Measurements from ENCODE around the gene FAF1. TPM values are rescaled to one million over a fixed set of nuclear protein-coding genes. Genes with fewer than 3 reads are reported as not detected.

The FAF1 gene
- total and polyA plus RNA-seq, 9 of the 15 experiments (the other 6 are each of a cell fraction or from before 2014, with no cell fraction given) = 48.7 to 225 (median 118) TPM

- in situ Hi-C loops (cut with MboI) (no loop called here), intact Hi-C loops (cut with micrococcal nuclease) (no loop called here)
- H3K4me1 ChIP-seq (replicated peaks in 1 of 2; ENCODE audit: control insufficient read depth in 2 of 2, insufficient read depth in 2 of 2, low read length in 2 of 2) = peaks cover 0 to 49% of the 10 kb centered on the region in 2 experiments; a peak in 2 of 5 replicates
- H2AFZ ChIP-seq (ENCODE audit: low read depth, low read length) = no peak overlapping the region
- no peaks in the 10 kb centered on the region for H3K36me3 ChIP-seq (ENCODE audit: control insufficient read depth, insufficient read depth, low read length)
- no peak for TF ChIP-seq ZC3H8 (IDR thresholded peaks at IDR 0.05)
- no peak for TF ChIP-seq ZBTB8A (IDR thresholded peaks at IDR 0.05; ENCODE audit: partially characterized antibody)
- H3K27me3 ChIP-seq (ENCODE audit: control insufficient read depth in 2 of 2, insufficient read depth in 2 of 2, low read length in 2 of 2) = peaks cover 78 to 94% of the 10 kb centered on the region in 2 experiments
- ATAC-seq (no peak), DNase-seq (ENCODE audit: extremely low read depth in 1 of 4, low spot score in 3 of 4) (peak in 2 of 4 experiments; percentile 5), FAIRE-seq (no peak)
- BruUV-seq (replicated peaks) = no TSS peak
- no peak overlapping the region for H3K4me2 ChIP-seq (ENCODE audit: insufficient read depth, low read length)
- H3K27ac ChIP-seq (ENCODE audit: extremely low read depth, low read depth, low read length) = no peak overlapping the region
- H3K4me3 ChIP-seq = no peak overlapping the region
- no peaks in the 10 kb centered on the region for H3K9me1 ChIP-seq (ENCODE audit: control insufficient read depth, insufficient read depth, low read length)
- ChIA-PET POLR2A (no interaction called here), CTCF (ENCODE audit: low intra/inter-chr PET ratio) (no interaction called here)
- no peaks in the 10 kb centered on the region for H3K79me2 ChIP-seq (ENCODE audit: control insufficient read depth, insufficient read depth, low read length)
- H4K20me1 ChIP-seq (replicated peaks; ENCODE audit: control insufficient read depth, insufficient read depth, low read length) = no peaks in the 10 kb centered on the region
- WGBS (ENCODE audit: insufficient coverage, low coverage, missing lambda C conversion rate) = 15% methylated on average over 21 of the region's 21 CpGs
- no peaks in the 10 kb centered on the region for H3K9me3 ChIP-seq (replicated peaks; ENCODE audit: control insufficient read depth, insufficient read depth, low read depth, low read length)
- H3K9ac ChIP-seq (ENCODE audit: insufficient read depth in 1 of 2, low read depth in 2 of 2, low read length in 2 of 2) = no peak overlapping the region
Measured at GRCh38 chr1:50419907-50420677, 540.0 kb downstream of the FAF1 start.

- Histone ChIP-seq H4K20me1 (replicated peaks; ENCODE audit: control insufficient read depth, insufficient read depth, low read length) (no peaks in the 10 kb centered on the region), H3K4me2 (ENCODE audit: insufficient read depth, low read length) (no peak overlapping the region), H3K9me3 (replicated peaks; ENCODE audit: control insufficient read depth, insufficient read depth, low read depth, low read length) (no peaks in the 10 kb centered on the region), H3K27ac (ENCODE audit: extremely low read depth, low read depth, low read length) (no peak overlapping the region), H3K4me1 (replicated peaks in 1 of 2; ENCODE audit: control insufficient read depth in 2 of 2, insufficient read depth in 2 of 2, low read length in 2 of 2) (peaks cover 0 to 45% of the 10 kb centered on the region in 2 experiments; a peak in 1 of 5 replicates), H3K9me1 (ENCODE audit: control insufficient read depth, insufficient read depth, low read length) (no peaks in the 10 kb centered on the region), H3K9ac (ENCODE audit: insufficient read depth in 1 of 2, low read depth in 2 of 2, low read length in 2 of 2) (no peak overlapping the region), H3K79me2 (ENCODE audit: control insufficient read depth, insufficient read depth, low read length) (no peaks in the 10 kb centered on the region), H3K36me3 (ENCODE audit: control insufficient read depth, insufficient read depth, low read length) (no peaks in the 10 kb centered on the region), H3K27me3 (ENCODE audit: control insufficient read depth in 2 of 2, insufficient read depth in 2 of 2, low read length in 2 of 2) (peaks cover 77 to 94% of the 10 kb centered on the region in 2 experiments), H2AFZ (ENCODE audit: low read depth, low read length) (no peak overlapping the region), H3K4me3 (no peak overlapping the region)
- POLR2A ChIA-PET = no interaction called here
- BruUV-seq (replicated peaks) = no TSS peak
- 16% methylated on average over 46 of the region's 60 CpGs for whole genome bisulfite sequencing (ENCODE audit: insufficient coverage, low coverage, missing lambda C conversion rate)
- FAIRE-seq (no peak), DNase-seq (ENCODE audit: extremely low read depth in 1 of 4, low spot score in 3 of 4) (peak in 2 of 4 experiments; percentile 11 to 12), ATAC-seq (no peak)
- in situ Hi-C loops (cut with MboI) = no loop called here
- CTCF ChIA-PET (ENCODE audit: low intra/inter-chr PET ratio) = no interaction called here
- TF ChIP-seq RERE (CRISPR knock-in tag; IDR thresholded peaks at IDR 0.05; ENCODE audit: borderline replicate concordance) = no peak
- 0 out of 4 replicates have a peak, but pooled peaks of 1 of the 2 experiments have one; percentile 15 for TF ChIP-seq NRF1 (conservative IDR thresholded peaks at IDR 0.05 in 1 of 2, IDR thresholded peaks at IDR 0.05 in 1 of 2)
- TF ChIP-seq NFXL1 (CRISPR knock-in tag; IDR thresholded peaks at IDR 0.05) = no peak
- no peak for TF ChIP-seq TOE1 (IDR thresholded peaks at IDR 0.05; ENCODE audit: borderline replicate concordance)
- no peak for TF ChIP-seq TOE1 (CRISPR knock-in tag; IDR thresholded peaks at IDR 0.05; ENCODE audit: borderline replicate concordance, low read depth)
- intact Hi-C loops (cut with micrococcal nuclease) = no loop called here
Measured at GRCh38 chr1:50419192-50419906, 540.7 kb downstream of the FAF1 start.

Data from K562 (cell line).